HFF-Myc (cell line): ENCODE measurements around the gene TYSND1.
"Not testable (repeated sequence)": the region's sequence is repeated elsewhere in the genome, so short reads cannot be mapped to it uniquely, and the experiment has no call there.

Experiments
- DNase-seq: peaks from one replicate; pipeline ENCODE4 v3.0.0-alpha.2; 2011; ENCODE audit warnings: low read depth; ENCODE audit errors: extremely low read depth
- H3K4me3 ChIP-seq: replicated peaks from 2 replicates; pipeline ENCODE4 v1.5.1; 2011; ENCODE audit warnings: low read depth, mild to moderate bottlenecking, control low read depth, low read length
- CTCF ChIP-seq: IDR thresholded peaks from 2 replicates; pipeline ENCODE4 v1.5.1; 2012; ENCODE audit warnings: mild to moderate bottlenecking, low read depth, low read length, control low read depth; ENCODE audit errors: missing control alignments

TYSND1 gene

DNA sequence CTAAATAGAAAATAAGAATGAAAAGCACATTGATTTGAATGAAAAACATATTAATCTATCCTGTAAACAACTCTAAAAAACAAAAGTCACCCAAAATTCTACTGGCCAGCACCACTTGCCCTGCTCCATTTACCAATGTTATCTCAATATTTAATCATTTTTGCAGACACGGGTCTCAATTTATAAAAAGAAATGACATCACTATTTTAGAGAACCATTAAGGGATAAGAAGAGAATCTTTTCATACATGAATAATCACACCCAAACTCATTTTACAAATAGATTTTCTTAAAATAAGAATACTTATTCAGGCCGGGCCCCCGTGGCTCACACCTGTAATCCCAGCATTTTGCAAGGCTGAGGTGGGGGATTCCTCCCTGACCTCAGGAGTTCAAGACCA is 19.9 kb upstream of the TYSND1 start:
- no peak overlapping the region for H3K4me3 ChIP-seq
- TF ChIP-seq CTCF = no peak
- no peak for DNase-seq

DNA sequence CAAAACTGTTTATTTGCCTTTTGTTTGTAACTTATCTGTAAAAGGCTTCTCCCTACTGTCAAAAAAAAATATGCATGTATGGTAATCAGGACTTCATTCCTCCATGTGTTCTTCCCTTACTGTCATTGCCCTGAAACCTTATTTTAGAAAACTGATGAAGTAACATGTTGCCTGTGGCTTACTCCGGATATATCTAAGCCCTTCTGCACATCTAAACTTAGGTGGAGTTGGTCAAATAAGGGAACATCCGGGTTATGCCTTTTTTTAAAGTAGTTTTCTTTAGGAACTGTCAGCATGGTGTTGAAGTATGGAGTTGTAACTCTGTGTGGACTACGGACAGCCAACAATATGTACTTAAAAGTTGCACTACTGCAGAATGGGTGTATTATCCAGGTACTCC is 17.7 kb upstream of the TYSND1 start:
- H3K4me3 ChIP-seq = no peak overlapping the region
- no peak for TF ChIP-seq CTCF
- no peak for DNase-seq

GRCh38 chr10:70163448-70163847 is 16.9 kb upstream of the TYSND1 start:
- H3K4me3 ChIP-seq = no peak overlapping the region
- no peak for TF ChIP-seq CTCF
- DNase-seq = no peak

DNA sequence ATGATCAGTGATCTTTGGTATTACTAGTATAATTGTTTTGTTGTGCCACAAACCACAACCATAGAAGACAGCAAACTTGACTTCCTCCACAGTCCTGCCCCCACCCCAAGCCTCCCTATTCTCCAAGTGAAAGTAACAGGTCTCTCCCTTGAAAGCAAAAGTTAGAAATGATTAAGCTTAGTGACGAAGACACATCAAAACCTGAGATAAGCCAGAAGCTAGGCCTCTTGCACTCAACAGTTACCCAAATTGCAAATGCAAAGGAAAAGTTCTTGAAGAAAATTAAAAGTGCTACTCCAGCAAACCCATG is 16.3 kb upstream of the TYSND1 start:
- no peak for DNase-seq

GRCh38 chr10:70162151-70162891 is 15.8 kb upstream of the TYSND1 start:
- no peak overlapping the region for H3K4me3 ChIP-seq
- TF ChIP-seq CTCF = no peak
- DNase-seq = no peak

More for the DNA sequence above, 16.3 kb upstream of the TYSND1 start:
- H3K4me3 ChIP-seq = no peak overlapping the region
- TF ChIP-seq CTCF = no peak

GRCh38 chr10:70160798-70161197 is 14.3 kb upstream of the TYSND1 start:
- no peak overlapping the region for H3K4me3 ChIP-seq
- no peak for DNase-seq
- no peak for TF ChIP-seq CTCF

GRCh38 chr10:70159366-70159765 is 12.9 kb upstream of the TYSND1 start:
- H3K4me3 ChIP-seq, DNase-seq: not testable (repeated sequence)
